Left cardiac atrium (tissue), 4 donors: Measurements from ENCODE around the gene USP9Y. TPM values are rescaled to one million over a fixed set of nuclear protein-coding genes. Genes with fewer than 3 reads are reported as not detected.
A peak's percentile ranks its signal among the peaks of the same experiment; 100 is the strongest.

Source experiments
- ATAC-seq, 2 donors: fragments of 200-7000 bp; cut with Tn5 transposase; one replicate each; pipeline ENCODE4 v1.9.1; 2020; ENCODE audit warnings: mild to moderate bottlenecking in 2 of 2, moderate library complexity in 2 of 2
- DNase-seq: peaks from one replicate; pipeline ENCODE4 v3.0.0-alpha.2; 2020
- intact Hi-C, 2 donors: fragments of 100-400 bp; cut with DNase I; formaldehyde crosslinking; loops; one replicate each; pipeline versions ENCODE4 v1.14.1 to v1.15.1; 2022 to 2023
- total RNA-seq, 2 donors: library from RNA; stranded (reverse); fragmentation: NEBNext Ultra II Directional; extraction: Animal tissue kit (Norgen Biotek cat#: 25700); gene quantifications; one replicate each; pipeline ENCODE4 v1.2.1, GENCODE V29; 2021
- donor health status: DM: no; HTN: yes; CAD: no.
- donor health status: DM: no; HTN: yes; CAD: no; lungs with severe emphysema.
- donor health status: DM: yes; HTN: yes; CAD: no.
- donor health status: Dilated cardiomyopathy.

The USP9Y gene
- total RNA-seq, 2 donors from 2014 or later, result 13.6 TPM; not detected in 1

- ATAC-seq (peak in 1 of 2 donors; percentile 38), DNase-seq (no peak)
- intact Hi-C loops, result no loop called here
Observed at GRCh38 chrY:12749293-12749692, 48.3 kb downstream of the USP9Y start.

DNA sequence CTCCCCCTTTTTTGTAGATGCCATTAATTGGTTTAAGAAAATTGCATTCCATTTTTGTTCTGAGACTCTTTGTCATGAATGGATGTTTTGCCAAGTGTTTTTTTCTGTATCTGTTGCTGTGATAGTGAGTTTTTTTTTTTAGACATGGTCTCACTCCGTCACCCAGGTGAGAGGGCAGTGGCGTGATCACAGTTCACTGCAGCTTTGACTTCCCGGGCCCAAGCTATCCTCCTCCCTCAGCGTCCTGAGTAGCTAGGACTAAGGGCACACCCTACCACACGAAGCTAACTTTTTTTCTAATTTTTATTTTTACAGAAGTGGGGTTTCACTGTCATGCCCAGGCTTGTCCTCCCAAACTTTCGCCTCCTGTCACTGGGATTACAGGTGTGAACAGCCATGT, 51.8 kb downstream of the USP9Y start:
- ATAC-seq (no peak), DNase-seq (no peak)
- intact Hi-C loops, result no loop called here

- ATAC-seq (no peak), DNase-seq (no peak)
- intact Hi-C loops, result no loop called here
Observed at GRCh38 chrY:12756021-12756420, 55.0 kb downstream of the USP9Y start.

DNA sequence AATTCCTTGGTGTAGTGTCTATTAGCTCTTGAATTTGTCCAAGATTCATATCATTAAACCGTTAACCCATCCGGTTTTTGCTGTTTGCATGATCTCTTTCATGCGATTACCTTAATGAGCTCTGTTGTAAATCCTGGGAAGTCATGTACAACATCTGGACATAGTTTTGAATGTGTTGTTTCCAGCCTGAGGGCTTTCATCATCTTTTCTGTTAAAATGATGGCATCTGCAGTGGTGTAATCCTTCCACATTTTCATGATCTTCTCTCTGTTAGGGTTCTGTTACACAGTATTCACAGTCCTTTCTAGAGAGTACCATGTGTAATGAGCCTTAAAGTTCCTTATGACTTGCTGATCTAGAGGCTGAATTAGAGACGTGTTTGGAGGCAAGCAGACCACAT, 64.9 kb downstream of the USP9Y start:
- intact Hi-C loops, result no loop called here
- DNase-seq (no peak), ATAC-seq (no peak)

DNA sequence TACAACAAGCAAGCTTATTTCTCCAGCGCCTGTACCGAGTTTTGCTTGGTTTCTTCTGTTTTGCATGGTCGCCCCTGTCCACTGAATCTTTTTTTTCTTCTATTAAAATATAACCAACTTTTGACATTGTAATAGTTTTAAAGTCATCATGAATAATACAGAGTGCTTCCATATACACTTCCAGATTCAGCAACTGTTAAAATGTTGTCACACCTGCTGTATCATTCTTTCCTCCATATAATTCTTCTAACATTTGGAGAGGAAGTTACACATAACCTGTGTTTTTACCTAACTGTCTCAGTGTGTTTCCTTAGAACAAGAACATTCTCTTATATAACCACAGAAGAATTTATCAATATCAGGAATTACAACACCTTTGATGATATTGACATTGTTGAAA, 83.5 kb downstream of the USP9Y start:
- DNase-seq, result no peak
- intact Hi-C loops, result no loop called here
- ATAC-seq, result no peak

- intact Hi-C loops, result no loop called here
- ATAC-seq, result no peak
- no peak for DNase-seq
Observed at GRCh38 chrY:12793999-12794398, 93.0 kb downstream of the USP9Y start.

GRCh38 chrY:12808046-12808445, 107.0 kb downstream of the USP9Y start:
- ATAC-seq (no peak), DNase-seq (no peak)

GRCh38 chrY:12809034-12809433, 108.0 kb downstream of the USP9Y start:
- intact Hi-C loops, result no loop called here
- DNase-seq (no peak), ATAC-seq (peak in 1 of 2 donors; percentile 25)

More at GRCh38 chrY:12808046-12808445, 107.0 kb downstream of the USP9Y start:
- intact Hi-C loops, result no loop called here

GRCh38 chrY:12823408-12823807, 122.4 kb downstream of the USP9Y start:
- intact Hi-C loops, result no loop called here
- ATAC-seq (no peak), DNase-seq (no peak)

- intact Hi-C loops, result no loop called here
- DNase-seq (no peak), ATAC-seq (no peak)
Observed at GRCh38 chrY:12826791-12827190, 125.8 kb downstream of the USP9Y start.

DNA sequence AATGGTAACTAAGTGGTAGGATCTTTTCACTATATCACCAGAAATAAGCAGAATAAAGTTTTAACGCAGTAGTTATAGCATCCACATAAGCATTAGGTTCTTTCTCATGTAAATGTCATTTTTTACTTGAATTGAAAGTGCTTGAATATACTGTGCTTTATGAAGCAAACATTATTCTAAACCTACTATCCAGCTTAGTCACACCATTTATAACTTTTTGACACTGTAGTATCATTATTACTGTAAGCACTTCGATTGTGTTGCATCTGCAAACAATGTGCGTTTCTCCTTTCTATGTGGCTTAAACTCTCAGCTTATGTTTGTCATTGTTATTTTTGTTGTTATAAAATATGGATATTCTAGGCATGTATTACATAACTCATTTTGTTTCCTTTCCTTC, 132.3 kb downstream of the USP9Y start:
- DNase-seq (no peak), ATAC-seq (no peak)
- intact Hi-C loops, result no loop called here

DNA sequence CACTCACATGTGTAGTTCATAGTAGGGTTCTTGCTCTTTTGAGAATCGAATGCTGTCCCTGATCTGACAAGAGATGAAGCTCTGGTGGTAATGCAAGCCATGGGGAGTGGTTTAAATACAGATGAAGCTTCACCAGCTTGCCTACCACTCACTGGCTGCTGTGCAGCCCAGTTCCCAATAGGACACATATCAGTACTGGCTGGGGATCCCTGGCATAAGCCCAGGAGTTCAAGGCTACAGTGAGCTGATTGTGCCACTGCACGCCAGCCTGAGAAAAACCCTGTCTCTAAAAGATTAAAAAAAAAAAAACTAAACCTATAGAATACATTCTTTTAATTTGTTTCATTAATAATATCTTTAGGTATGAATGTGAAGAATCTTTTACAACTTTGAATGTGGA, 136.5 kb downstream of the USP9Y start:
- no peak for ATAC-seq
- intact Hi-C loops, result no loop called here
- DNase-seq, result no peak

GRCh38 chrY:12841368-12841767, 140.3 kb downstream of the USP9Y start:
- ATAC-seq (no peak), DNase-seq (no peak)
- intact Hi-C loops, result no loop called here

- intact Hi-C loops, result no loop called here
- no peak for DNase-seq
- ATAC-seq, result no peak
Observed at GRCh38 chrY:12846793-12847192, 145.8 kb downstream of the USP9Y start.

DNA sequence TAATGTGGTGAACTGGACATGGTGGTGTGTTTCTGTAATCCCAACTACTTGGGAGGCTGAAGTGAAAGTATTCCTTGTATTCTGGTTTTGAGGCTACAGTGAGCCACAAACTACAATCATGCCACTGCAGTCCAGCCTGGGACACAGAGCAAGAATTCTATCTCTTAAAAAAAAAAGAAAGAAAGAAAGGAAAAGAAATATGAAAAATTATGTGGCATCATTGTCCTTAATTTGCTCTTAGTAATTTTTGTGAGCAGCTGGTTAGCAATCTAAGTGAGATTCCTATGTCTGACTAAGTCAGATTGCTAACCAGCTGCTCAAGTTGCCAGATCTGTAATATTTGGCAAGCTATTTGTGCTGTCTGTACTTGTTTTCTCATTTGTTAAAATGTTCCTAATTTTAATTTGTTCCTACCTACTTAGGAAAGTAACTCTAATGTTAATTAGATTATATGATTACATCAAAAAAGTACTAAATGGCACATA, 154.8 kb downstream of the USP9Y start:
- intact Hi-C loops, result no loop called here
- ATAC-seq, result no peak
- no peak for DNase-seq

DNA sequence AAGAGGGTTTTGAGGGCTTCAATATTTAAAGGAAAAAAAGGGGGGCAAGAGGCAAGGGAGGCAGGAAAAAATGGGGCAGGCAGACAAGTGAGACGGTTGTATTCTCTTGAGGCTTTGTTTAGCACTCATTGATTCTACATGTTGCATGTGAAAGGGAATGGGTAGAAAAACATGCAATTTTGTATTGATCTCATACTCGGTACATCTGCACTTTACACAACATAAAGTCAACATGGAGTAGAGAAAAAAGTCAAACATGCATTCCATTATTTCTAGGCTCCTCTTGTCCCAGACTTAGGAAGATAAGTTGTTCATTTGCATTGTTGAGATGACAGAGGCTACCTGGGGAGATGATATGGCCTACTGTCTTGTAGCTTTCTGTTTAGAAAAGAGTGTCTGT, 166.9 kb downstream of the USP9Y start:
- ATAC-seq (no peak), DNase-seq (no peak)
- intact Hi-C loops, result no loop called here

GRCh38 chrY:12896973-12897372, 195.9 kb downstream of the USP9Y start:
- intact Hi-C loops, result no loop called here
- ATAC-seq (no peak), DNase-seq (no peak)

DNA sequence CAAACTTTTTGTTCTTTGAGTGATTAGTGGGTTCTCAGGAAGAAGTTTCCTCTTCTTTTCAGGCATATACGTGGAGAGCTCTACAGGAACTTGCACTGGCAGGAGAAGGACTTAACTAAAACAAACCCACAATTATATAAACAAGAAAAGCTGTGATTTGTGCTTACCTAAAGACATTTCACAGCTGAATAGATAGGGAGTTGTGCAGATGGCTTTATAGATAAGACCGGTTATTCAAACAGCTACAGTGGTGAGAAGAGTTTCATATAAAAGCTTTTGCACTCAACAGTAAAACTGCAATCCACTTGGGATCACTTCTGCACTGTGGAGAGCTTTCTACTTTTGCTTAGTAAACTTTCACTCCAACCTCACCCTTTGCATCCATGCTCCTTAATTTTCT, 197.6 kb downstream of the USP9Y start:
- ATAC-seq, result no peak
- DNase-seq, result no peak
- intact Hi-C loops, result no loop called here

GRCh38 chrY:12904618-12905516, 203.8 kb downstream of the USP9Y start, which contains the start of gene DDX3Y:
TSS of gene DDX3Y (plus strand) at chrY:12904868. CDS start at chrY:12904937, 69 bp downstream.
- intact Hi-C loops, result no loop called here
- DNase-seq (no peak), ATAC-seq (peak in 1 of 2 donors; percentile 99)

- no peak for DNase-seq
- intact Hi-C loops, result no loop called here
- peak in 1 of 2 donors; percentile 93 for ATAC-seq
Observed at GRCh38 chrY:12905517-12905872, 204.5 kb downstream of the USP9Y start.

GRCh38 chrY:12905895-12906294, 204.9 kb downstream of the USP9Y start:
- ATAC-seq, result no peak
- intact Hi-C loops, result no loop called here
- no peak for DNase-seq
